Measurements from ENCODE around the gene PSMD14. TPM values are rescaled to one million over a fixed set of nuclear protein-coding genes. Genes with fewer than 3 reads are reported as not detected.

PSMD14 gene
- polyA plus RNA-seq, 3 donors from 2014 or later = 66.7 to 133 (median 71.1) TPM

DNA sequence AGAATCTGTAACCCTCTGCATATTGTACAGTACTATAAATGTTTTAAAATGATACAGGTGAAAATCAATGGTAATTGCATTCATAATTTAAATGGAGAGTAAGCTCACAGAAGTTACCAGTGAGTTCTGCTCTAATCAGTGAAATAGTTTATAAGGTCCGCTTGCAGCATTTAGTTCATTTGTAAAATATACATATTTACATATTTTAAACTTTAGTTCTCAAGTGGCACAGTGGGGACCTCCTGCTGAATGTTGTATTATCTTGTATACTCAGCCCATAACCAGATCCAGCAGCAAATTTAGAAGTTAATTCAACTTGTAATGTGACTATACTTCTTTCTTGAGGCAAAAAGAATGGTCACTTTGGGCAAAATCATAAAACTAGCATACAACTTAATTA, 66.2 kb downstream of the PSMD14 start:
- H3K36me3 Mint-ChIP-seq = peaks cover 11 to 22% (median 14%) of the 10 kb centered on the region in 3 donors
- no peaks in the 10 kb centered on the region for H3K4me1 Mint-ChIP-seq
- H3K27me3 Mint-ChIP-seq (ENCODE audit: low read depth in 3 of 3) = no peaks in the 10 kb centered on the region
- DNase-seq = no peak
- no peak overlapping the region for H3K4me3 Mint-ChIP-seq
- no peak overlapping the region for H3K27ac Mint-ChIP-seq
- H3K9me3 Mint-ChIP-seq = no peaks in the 10 kb centered on the region

DNA sequence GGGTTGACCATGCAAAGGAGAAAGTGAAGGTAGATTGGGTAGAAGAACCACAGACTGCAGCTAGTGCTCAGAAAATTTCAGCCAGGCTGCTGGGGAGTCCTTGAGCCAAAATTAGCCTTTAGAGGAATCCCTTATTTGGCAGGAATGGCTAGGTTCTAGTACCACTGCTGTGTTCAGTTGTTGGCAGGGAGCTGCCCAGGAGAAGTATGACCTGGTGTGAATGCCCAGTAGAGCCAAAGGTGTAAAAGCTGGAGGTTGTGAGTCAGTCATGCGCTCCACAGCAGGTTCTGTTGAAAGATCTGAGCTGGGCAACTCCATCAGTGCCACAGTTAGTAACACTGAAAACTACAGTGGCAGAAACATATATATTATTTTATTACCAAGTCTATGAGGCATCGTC, 71.5 kb downstream of the PSMD14 start:
- no peak for DNase-seq
- Mint-ChIP-seq H3K27ac (no peak overlapping the region), H3K4me3 (no peak overlapping the region), H3K4me1 (peaks cover 1 to 6% of the 10 kb centered on the region in 2 donors), H3K9me3 (no peaks in the 10 kb centered on the region), H3K36me3 (peaks cover 3 to 14% (median 6%) of the 10 kb centered on the region in 3 donors), H3K27me3 (ENCODE audit: low read depth in 3 of 3) (no peaks in the 10 kb centered on the region)

DNA sequence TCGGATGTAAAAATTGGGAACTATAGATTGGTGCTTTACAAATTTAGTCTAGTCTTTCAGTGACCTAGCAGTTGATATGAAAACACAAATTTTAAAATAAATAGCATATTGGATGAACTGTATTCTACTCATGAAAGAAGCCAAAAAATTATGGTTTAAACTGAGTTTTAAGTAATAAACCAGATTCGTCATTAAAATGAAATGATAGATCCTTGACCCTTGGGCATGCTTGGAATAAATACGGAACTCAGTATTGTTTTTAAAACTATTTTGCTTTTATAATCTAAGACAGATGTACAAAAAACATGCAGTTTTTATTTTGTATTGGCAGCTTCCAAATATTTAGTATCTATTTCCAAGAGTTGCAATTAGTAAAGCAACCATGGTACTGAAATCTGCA, 73.3 kb downstream of the PSMD14 start:
- Mint-ChIP-seq H3K4me3 (no peak overlapping the region), H3K9me3 (no peaks in the 10 kb centered on the region), H3K4me1 (peaks cover 9 to 24% of the 10 kb centered on the region in 2 donors), H3K27me3 (ENCODE audit: low read depth in 3 of 3) (no peaks in the 10 kb centered on the region), H3K36me3 (peaks cover 0 to 8% (median 6%) of the 10 kb centered on the region in 3 donors), H3K27ac (no peak overlapping the region)
- no peak for DNase-seq

DNA sequence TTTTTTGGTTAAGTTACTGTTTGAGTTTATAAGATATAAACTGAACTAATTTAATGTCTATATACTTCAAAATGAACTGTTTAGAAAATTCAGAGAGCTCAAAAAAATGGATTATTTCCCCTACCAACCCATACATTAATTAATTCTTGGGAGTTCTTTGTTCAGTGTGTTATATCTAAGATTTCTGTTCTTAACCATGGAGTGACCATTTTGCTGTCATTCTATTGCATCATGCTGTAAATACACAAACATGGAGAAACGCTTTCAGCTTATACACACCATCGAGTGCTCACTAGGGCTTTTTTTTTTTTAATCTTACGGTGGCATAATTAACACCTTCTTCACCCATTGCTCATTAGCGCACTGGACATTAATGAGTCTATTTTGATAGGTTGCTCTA, 74.5 kb downstream of the PSMD14 start:
- Mint-ChIP-seq H3K9me3 (no peaks in the 10 kb centered on the region), H3K4me3 (no peak overlapping the region), H3K36me3 (peaks cover 4 to 6% (median 5%) of the 10 kb centered on the region in 3 donors), H3K4me1 (peaks cover 9 to 29% of the 10 kb centered on the region in 2 donors), H3K27me3 (ENCODE audit: low read depth in 3 of 3) (peaks cover 0 to 2% (median 0%) of the 10 kb centered on the region in 3 donors), H3K27ac (no peak overlapping the region)
- DNase-seq = no peak

DNA sequence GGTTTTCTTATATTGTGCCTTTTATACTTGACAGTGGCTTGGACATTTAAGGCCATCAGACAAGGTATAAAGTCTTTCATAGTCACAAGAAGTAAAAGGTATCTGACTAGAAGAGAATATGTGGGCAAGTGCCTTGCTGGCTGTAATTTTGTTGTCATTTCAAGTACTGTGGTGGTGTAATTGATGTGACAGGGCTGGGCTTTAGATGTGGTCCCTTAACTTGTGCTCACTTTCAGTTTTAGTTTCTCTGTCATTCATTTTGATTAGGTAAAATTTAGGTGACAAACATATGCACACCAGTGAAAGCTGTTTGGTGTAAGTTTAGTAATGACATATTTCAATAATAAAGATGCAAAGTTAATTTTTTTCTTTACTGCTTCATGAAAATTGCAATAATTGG, 76.6 kb downstream of the PSMD14 start:
- Mint-ChIP-seq H3K4me3 (peak overlapping the region in 3 of 5 donors; percentile 2 to 57 (median 33)), H3K36me3 (peaks cover 0 to 9% (median 4%) of the 10 kb centered on the region in 3 donors), H3K27me3 (ENCODE audit: low read depth in 3 of 3) (peaks cover 0 to 2% (median 0%) of the 10 kb centered on the region in 3 donors), H3K4me1 (peaks cover 9 to 29% of the 10 kb centered on the region in 2 donors), H3K27ac (peak overlapping the region in 4 of 6 donors; percentile 22 to 42 (median 28)), H3K9me3 (no peaks in the 10 kb centered on the region)
- DNase-seq = peak; percentile 15 to 29 (median 19)

DNA sequence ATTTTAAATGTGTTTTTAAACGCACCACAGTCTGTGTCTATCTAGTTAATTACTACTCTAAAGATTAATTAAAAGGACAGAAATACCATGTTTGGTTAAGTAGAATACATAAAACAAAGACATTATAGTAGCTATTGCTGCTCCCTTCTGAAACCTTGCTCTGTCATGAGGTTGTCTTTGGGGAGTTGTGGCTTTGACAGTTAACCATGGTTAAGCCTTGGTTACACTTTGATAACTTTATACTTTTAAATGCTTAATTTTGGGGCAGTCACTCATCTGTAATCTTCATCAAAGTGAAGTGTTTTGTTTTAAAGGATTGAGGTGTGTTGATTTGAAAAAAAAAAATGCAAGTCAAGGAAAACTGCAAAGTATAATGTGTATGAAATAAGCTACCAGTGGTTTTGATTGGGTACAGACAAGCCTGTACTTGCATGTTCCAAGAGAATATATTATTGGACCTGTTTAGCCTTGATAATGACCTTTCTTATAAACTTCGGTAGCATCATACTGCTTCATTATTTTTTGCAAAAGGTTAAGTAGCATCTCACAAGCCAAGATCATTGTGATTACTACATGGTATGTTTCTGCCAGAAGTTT, 78.1 kb downstream of the PSMD14 start:
- Mint-ChIP-seq H3K27ac (peak overlapping the region in 1 of 6 donors; percentile 49), H3K36me3 (peaks cover 5 to 9% (median 8%) of the 10 kb centered on the region in 3 donors), H3K27me3 (ENCODE audit: low read depth in 3 of 3) (peaks cover 0 to 2% (median 0%) of the 10 kb centered on the region in 3 donors), H3K4me1 (peaks cover 9 to 29% of the 10 kb centered on the region in 2 donors), H3K4me3 (no peak overlapping the region), H3K9me3 (no peaks in the 10 kb centered on the region)
- no peak for DNase-seq

DNA sequence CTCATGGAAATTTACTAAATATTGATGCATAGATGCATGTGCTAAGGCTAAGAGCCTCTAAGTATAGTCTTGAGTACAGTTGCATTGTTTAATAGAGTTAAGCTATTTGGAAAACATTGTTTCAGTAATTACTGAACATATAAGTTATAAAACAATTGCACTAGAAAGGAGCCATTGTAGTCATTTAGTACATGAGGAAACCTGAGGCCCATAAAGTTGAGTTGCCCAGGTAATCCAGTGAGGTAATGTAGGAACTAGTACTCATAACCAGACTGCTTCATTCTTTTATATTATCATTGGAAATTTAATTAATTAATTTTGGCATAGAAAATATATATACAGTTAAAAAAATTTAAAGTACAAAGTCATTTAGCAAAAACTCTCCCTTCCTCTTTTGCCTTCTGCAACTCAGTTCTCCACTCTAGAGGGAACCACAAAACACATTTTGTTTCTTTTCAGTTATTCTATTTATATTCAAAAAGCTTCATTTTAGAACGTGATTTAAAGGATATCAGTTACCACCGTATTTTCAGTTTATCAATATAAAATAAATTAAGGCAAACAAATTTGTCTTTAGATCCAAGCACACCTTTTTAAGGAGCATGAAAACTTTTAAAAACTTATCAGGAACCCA, 80.0 kb downstream of the PSMD14 start:
- Mint-ChIP-seq H3K4me1 (peaks cover 9 to 29% of the 10 kb centered on the region in 2 donors), H3K4me3 (no peak overlapping the region), H3K9me3 (no peaks in the 10 kb centered on the region), H3K27ac (no peak overlapping the region), H3K36me3 (peaks cover 8 to 20% (median 20%) of the 10 kb centered on the region in 3 donors), H3K27me3 (ENCODE audit: low read depth in 3 of 3) (peaks cover 0 to 2% (median 0%) of the 10 kb centered on the region in 3 donors)
- no peak for DNase-seq

DNA sequence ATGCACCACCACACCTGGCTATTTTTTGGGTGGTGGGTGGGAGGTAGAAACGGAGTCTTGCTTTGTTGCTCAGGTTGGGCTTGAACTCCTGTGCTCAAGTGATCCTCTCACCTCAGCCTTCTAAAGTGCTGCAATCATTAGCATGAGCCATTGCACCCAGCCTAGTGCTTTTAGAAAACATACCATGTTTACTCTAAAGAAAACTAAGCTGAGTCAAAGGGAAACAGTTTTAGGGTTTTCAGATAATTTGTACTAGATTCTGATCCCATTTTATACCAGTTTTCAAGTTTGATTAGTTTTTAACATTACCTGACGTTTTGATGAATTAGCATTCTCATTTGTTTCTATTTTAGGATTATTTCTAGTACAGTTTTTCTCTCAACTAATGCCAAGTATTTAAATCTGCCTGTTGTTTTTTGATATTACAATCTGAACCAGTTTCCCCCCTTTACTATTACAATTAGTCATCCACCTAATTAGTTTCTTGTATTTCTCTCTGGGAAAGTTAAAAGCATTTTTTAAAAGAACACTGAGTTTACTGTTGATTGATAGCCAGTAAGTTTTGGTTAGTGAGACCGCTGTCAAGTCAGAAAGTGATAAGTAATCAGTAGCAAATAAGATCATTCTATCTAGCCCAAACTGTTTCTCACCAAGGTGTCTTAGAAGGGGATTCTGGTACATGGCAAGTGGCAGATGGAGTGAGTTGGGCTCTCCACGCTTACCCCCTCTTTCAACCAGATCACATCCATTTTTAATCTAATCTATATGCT, 83.7 kb downstream of the PSMD14 start:
- peaks cover 23 to 39% (median 39%) of the 10 kb centered on the region in 3 donors for H3K36me3 Mint-ChIP-seq
- H3K4me1 Mint-ChIP-seq = peaks cover 0 to 2% of the 10 kb centered on the region in 2 donors
- no peak overlapping the region for H3K27ac Mint-ChIP-seq
- no peaks in the 10 kb centered on the region for H3K9me3 Mint-ChIP-seq
- DNase-seq = no peak
- no peak overlapping the region for H3K4me3 Mint-ChIP-seq
- peaks cover 0 to 1% (median 0%) of the 10 kb centered on the region in 3 donors for H3K27me3 Mint-ChIP-seq (ENCODE audit: low read depth in 3 of 3)

DNA sequence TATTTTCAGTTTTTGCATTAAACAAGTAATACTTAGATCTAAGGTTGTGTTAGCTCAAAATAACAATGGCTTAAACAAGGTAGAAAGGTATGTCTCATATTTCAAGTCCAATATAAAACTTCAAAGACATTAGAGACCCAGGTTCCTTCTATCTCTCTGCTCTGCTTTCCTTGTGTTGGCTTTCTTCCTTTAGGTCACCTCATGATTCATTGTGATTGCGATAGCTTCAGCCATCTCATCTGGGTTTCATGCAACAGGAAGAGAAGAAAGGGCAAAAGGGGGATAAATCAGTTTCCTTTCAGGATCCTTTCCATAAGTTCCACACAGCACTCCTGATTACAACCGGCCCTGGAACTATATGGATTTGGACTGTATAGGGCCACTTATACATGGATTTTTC, 91.9 kb downstream of the PSMD14 start:
- H3K4me1 Mint-ChIP-seq = no peaks in the 10 kb centered on the region
- no peak overlapping the region for H3K27ac Mint-ChIP-seq

DNA sequence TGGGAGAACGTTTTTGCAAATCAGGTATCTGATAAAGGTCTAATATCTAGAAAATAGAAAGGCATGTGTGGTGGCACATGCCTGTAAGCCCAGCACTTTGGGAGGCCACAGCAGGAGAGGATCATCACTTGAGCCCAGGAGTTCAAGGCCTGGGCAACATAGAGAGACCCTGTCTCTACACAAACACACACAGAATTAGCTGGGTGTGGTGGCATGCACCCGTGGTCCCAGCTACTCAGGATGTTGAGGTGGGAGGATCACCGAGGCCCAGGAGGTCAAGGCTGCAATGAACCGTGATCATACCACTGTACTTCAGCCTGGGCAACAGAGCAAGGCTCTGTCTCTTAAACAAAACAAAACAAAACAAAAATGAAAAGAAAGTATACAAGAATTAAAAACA, 94.1 kb downstream of the PSMD14 start:
- H3K27ac Mint-ChIP-seq = no peak overlapping the region
- H3K36me3 Mint-ChIP-seq = peaks cover 9 to 25% (median 25%) of the 10 kb centered on the region in 3 donors
- H3K27me3 Mint-ChIP-seq (ENCODE audit: low read depth in 3 of 3) = no peaks in the 10 kb centered on the region
- no peaks in the 10 kb centered on the region for H3K4me1 Mint-ChIP-seq
- no peak for DNase-seq
- H3K4me3 Mint-ChIP-seq = no peak overlapping the region
- no peaks in the 10 kb centered on the region for H3K9me3 Mint-ChIP-seq

More for the DNA sequence above, 91.9 kb downstream of the PSMD14 start:
- DNase-seq = no peak
- peaks cover 28 to 45% (median 45%) of the 10 kb centered on the region in 3 donors for H3K36me3 Mint-ChIP-seq
- H3K9me3 Mint-ChIP-seq = no peaks in the 10 kb centered on the region
- no peak overlapping the region for H3K4me3 Mint-ChIP-seq
- H3K27me3 Mint-ChIP-seq (ENCODE audit: low read depth in 3 of 3) = no peaks in the 10 kb centered on the region

DNA sequence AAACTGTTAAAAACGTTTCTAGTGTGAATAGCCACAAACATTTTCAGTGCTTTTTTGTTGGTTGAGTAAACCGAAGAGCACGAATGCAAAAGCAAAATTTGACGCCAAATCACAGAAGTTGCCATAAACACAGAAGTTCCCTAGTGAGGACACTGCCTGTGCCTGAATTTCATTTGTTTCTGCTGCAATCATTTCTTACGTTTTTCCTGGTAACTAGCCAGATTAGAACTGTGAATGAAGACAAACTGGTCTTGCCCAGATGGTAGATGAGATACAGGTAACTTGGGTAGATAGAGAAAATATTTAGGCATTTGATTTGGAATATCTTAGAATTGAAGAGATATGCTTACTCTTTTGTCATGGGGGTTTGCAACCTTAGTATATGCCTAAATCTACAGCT, 98.1 kb downstream of the PSMD14 start:
- H3K9me3 Mint-ChIP-seq = no peaks in the 10 kb centered on the region
- H3K27me3 Mint-ChIP-seq (ENCODE audit: low read depth in 3 of 3) = no peaks in the 10 kb centered on the region
- DNase-seq = no peak
- no peak overlapping the region for H3K27ac Mint-ChIP-seq
- no peaks in the 10 kb centered on the region for H3K4me1 Mint-ChIP-seq
- no peak overlapping the region for H3K4me3 Mint-ChIP-seq
- peaks cover 10 to 22% (median 18%) of the 10 kb centered on the region in 3 donors for H3K36me3 Mint-ChIP-seq

DNA sequence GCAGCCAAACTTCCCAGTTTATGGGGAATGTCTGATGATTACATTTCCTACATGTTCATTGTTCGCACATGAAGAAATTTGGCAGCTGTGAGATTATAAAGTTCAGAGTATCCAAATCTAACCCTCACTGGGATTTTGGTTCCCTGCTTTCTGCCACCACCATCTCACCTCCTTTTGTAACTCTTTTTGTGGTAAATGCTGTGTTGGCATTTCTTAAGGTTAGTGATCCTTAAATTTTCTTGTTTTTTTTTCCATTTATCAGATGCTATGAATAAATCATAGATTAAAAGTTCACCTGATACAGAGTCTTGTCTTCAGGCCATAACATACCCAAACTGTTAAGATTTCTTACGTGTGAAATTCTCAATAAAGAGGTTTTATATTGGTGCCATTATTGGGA, 99.4 kb downstream of the PSMD14 start:
- H3K36me3 Mint-ChIP-seq = peaks cover 10 to 21% (median 18%) of the 10 kb centered on the region in 3 donors
- H3K4me3 Mint-ChIP-seq = no peak overlapping the region
- no peak overlapping the region for H3K27ac Mint-ChIP-seq
- no peaks in the 10 kb centered on the region for H3K27me3 Mint-ChIP-seq (ENCODE audit: low read depth in 3 of 3)
- no peak for DNase-seq
- H3K4me1 Mint-ChIP-seq = no peaks in the 10 kb centered on the region
- no peaks in the 10 kb centered on the region for H3K9me3 Mint-ChIP-seq

DNA sequence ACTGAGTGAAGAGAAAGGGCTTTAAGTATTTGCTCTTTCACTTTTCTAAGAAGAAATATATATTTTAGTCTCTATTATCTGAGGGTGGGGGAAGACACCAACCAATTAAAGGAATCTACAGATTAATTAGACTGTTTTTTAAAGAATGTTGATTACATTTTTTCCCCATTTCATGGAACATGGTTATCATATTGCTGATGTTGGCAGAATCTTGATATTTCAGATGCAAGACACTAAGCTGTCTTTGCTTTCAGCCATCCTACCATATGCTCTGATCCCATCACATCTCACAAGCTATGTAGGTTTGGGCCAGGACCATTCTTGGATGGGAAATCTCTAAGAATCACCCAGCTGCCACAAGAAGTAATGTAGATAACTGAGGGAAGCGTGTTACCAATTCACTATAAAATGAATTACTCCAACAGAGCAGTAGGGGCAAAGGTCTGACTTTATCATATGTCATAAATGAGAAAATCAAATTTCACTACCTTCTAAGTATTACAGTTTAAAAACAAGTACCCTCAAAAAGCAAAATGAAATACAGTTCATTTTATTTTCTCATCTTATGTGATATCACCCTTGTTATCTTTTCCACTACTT, 101.2 kb downstream of the PSMD14 start:
- H3K9me3 Mint-ChIP-seq = no peaks in the 10 kb centered on the region
- peaks cover 4 to 20% (median 18%) of the 10 kb centered on the region in 3 donors for H3K36me3 Mint-ChIP-seq
- peaks cover 5 to 7% of the 10 kb centered on the region in 2 donors for H3K4me1 Mint-ChIP-seq
- no peak overlapping the region for H3K4me3 Mint-ChIP-seq
- DNase-seq = no peak
- no peak overlapping the region for H3K27ac Mint-ChIP-seq
- peaks cover 0 to 3% (median 0%) of the 10 kb centered on the region in 3 donors for H3K27me3 Mint-ChIP-seq (ENCODE audit: low read depth in 3 of 3)
